HG03571 (cell line): Measurements from ENCODE around the gene DMWD.
"Not testable (repeated sequence)": the region's sequence is repeated elsewhere in the genome, so short reads cannot be mapped to it uniquely, and the experiment has no call there.

Experiments
- ATAC-seq: cut with Tn5 transposase; IDR thresholded peaks from one replicate; pipeline ENCODE4 v1.9.1; 2021; ENCODE audit not compliant: unreplicated experiment

Gene DMWD

DNA sequence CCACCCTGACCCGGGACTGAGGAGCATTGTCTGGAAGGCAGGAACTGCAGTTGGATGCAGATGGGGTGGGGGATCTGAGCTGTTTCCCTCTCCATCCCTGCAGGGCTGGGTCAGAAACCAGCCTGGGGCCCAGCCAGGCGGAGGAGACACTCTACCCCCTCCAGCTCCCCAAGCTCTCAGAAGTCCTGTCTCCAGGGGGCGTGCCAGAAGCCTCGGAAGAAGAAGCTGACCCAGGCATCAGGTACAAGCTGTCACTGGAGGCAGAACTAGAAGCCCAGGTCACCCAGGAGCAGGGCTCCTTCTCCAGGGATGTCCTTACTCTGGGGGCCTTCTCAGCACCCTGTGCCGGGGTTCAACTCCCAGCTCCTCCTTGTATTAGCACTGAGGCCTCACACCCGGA is 39.1 kb downstream of the DMWD start:
- ATAC-seq = no peak

DNA sequence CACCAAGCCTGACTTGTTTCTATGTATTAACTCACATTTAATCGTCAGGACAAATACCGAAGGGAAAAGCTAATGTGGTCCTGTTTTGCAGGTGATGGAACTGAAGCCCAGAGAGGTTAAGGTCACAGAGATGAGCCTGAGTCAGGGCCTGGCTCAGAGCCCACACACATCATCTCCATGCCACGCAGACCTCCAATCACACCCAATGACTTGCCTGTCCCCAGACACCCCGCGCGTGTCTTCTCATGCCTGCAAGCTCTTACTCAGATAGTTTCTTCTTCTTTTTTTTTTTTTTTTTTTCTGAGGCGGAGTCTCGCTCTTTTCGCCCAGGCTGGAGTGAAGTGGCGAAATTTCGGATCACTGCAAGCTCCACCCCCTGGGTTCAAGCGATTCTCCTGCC is 40.0 kb downstream of the DMWD start:
- no peak for ATAC-seq

DNA sequence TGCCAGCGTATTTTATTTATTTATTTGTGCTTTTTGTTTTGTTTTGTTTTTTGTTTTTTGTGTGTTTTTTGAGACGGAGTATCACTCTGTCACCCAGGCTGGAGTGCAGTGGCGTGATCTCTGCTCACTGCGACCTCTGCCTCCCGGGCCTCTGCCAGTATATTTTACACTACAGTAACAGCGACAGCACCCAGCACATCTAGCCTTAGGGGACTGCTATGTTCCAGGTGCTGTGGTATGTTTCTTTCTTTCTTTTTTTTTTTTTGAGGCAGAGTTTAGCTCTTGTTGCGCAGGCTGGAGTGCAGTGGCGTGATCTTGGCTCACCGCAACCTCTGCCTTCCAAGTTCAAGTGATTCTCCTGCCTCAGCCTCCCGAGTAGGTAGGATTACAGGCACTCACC is 41.2 kb downstream of the DMWD start:
- ATAC-seq = not testable (repeated sequence)

DNA sequence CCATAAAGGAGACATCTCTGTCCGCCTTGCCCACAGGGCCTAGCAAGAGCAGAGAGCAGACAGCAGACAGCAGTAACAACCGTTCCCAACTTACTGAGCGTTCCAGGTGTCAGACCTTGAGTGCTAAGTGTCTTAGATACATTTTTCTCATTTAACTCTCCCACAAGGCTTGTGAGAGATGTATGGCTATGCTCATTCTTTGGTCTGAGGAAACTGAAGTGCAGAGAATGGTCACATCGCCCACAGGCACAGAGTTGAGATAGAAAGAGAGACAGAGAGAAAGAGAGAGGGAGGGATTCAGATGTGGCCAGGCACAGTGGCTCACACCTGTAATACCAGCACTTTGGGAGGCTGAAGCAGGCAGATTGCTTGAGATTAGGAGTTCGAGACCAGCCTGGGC is 45.1 kb downstream of the DMWD start:
- ATAC-seq = no peak

DNA sequence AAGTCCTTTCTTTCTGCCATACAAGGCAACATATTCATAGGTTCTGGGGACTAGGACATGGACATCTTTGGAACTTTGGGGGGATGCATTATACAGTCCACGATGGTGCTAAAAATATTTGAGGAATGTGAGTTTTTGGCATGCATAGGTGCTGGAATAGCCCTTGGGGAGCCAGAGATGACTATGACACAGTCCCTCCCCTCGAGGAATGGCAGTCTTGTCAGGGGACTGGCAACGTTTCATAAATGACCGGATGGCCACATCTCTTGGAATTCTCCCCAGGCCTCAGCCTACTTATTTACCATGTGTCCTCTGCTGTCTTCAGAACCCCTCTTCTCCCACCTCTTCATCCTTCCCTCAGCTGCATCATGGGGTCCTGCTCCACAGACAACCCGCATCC is 45.8 kb downstream of the DMWD start:
- ATAC-seq = no peak

DNA sequence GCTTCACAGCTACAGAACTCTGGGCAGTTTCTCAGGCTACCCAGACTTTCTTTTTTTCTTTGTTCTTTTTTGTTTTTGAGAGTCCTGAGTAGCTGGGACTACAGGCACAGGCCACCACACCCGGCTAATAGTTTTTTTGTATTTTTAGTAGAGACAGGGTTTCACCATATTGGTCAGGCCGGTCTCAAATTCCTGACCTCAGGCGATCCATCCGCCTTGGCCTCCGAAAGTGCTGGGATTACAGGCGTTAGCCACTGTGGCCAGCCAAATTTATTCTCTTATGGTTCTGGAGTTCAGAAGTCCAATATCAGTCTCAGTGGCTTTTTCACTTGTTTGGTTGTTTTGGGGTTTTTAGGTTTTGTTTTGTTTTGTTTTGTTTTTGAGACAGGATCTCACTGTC is 47.0 kb downstream of the DMWD start:
- ATAC-seq = no peak

DNA sequence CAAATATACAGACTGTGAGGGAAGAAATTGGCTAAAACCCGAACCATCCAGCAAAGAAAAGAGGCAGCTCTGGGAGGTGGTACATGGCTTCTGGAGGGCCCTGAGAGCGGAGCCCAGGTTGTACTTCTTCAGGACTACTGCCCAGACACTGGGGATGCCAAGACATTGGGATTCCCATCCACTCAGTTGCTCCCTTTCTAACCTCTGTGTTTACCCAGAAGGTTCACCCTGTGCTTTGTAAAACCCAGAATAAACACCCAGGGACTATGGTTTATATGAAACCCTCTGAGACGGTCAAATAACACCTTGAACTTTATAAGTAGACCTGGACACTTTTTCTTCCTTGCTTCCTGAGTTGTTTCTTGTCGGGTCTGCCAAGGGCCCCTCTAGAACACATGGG is 49.7 kb downstream of the DMWD start:
- no peak for ATAC-seq

DNA sequence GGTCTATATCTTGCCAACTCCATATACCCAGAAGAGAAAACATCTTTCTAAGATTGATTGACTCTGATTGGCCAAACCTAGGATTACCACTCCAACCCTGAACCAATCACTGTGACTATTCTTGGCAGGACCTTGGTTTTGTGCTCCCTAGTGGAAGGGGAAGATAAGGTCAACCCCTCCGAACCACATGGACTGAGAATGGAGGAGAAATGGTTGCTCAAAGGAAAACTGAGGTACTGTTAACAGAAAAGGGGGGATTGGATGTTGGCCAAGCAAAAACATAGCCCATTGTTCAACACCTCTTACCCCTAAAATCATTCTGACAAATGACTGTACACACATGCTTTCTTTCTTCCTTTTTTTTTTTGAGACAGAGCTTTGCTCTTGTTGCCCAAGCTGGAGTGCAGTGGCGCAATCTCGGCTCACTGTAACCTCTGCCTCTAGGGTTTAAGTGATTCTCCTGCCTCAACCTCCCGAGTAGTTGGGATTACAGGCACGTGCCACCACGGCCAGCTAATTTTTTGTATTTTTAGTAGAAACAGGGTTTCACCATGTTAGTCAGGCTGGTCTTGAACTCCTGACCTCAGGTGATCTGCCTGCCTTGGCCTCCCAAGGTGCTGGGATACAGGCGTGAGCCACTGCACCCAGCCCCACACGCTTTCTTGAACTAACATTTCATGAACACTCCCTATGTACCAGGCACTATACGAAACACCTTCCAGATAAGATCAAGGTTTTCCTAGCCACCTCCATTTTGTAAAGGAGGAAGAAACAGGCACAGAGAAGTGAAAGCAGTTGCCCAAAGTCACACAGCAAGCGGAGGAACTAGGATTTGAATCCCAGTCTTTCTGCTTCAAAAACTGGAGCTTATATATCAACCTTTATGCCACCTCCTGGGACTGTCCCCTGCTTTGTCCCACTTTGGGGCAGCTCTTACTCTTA is 52.9 kb downstream of the DMWD start:
- no peak for ATAC-seq

DNA sequence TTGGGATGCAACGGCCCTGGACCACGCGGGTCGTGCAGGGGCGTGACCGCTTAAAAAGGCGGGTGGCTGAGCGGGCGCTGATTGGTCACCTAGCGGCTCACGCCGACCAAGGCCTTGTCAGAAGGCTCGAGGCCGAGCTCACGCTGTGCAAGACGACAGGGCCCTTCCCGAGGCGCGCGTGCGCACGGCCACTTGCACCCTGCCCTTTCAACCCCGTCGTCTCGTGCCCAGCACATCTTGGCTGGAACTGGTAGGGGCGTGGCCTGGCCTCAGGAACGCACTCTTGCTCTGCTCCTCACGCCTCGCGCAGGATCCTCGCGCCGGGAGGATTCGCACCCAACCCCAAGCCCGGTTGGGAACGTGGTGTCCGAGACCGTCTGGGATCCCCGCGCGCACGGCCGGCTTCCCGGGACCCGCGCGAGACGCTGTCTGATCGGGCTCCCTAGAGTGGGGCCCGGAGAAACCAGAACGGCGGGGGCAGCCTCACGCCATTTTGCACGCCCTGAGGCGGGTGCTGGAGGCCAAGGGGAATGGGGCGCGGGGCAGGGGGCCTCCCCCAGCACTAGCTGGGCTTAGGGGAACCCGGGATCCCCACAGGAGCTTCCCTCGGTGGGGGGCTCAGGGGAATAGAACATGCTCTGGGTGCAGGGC is 59.4 kb downstream of the DMWD start, which contains the start of gene MEIOSIN:
MEIOSIN (plus strand) TSS at position 280 of the 651 bp plus-strand sequence. CDS start 1,938 bp downstream, outside the sequence.
- no peak for ATAC-seq
